K562 (cell line): ENCODE measurements around the gene RIMS3. TPM values are rescaled to one million over a fixed set of nuclear protein-coding genes. Genes with fewer than 3 reads are reported as not detected.
A peak's percentile ranks its signal among the peaks of the same experiment; 100 is the strongest.

ENCODE experiments used
- ATAC-seq: fragments of 200-7000 bp; cut with Tn5 transposase; 3 replicates; pipeline ENCODE4 v1.9.1; 2020; ENCODE audit warnings: moderate library complexity
- BruUV-seq: library from RNA; stranded (reverse); fragments of 400-500 nt; replicated peaks from 2 replicates; lab custom pipeline; 2021; lab: Mats Ljungman, UMichigan
- CTCF ChIA-PET: fragments of 300-600 bp; formaldehyde crosslinking; extraction: SDS; loops from one replicate; lab custom pipeline; 2021; ENCODE audit warnings: low intra/inter-chr PET ratio; lab: Yijun Ruan, JAX
- POLR2A ChIA-PET: fragments of 300-600, 350-650 bp; sonication (Branson Sonifier 250); formaldehyde crosslinking; extraction: SDS; loops from one replicate; lab custom pipeline; 2021; ENCODE audit warnings: antibody characterized with exemption, inconsistent platforms; lab: Yijun Ruan, JAX
- DNase-seq, 4 experiments: peaks; one replicate each; pipeline versions ENCODE4 v3.0.0 to v3.0.0-alpha.2; 2011 to 2018; ENCODE audit warnings: low spot score in 3 of 4, mixed read lengths in 3 of 4; ENCODE audit errors: extremely low read depth in 1 of 4
- FAIRE-seq: peaks from 2 replicates; lab custom pipeline; 2011; peaks lifted over from hg19 to GRCh38; lab: Jason Lieb, UNC
- H2AFZ ChIP-seq: 2 replicates; pipeline ENCODE4 v1.6.0; 2011; ENCODE audit warnings: low read depth, low read length, control low read depth, inconsistent platforms
- H3K27ac ChIP-seq: fragments of 200-600 bp; 3 replicates; pipeline ENCODE4 v1.8.0; 2011; ENCODE audit warnings: low read depth, mild to moderate bottlenecking, control low read depth, inconsistent platforms, low read length, moderate library complexity, mixed read lengths; ENCODE audit errors: extremely low read depth
- H3K27me3 ChIP-seq, 2 experiments: fragments of 300-600 bp in 1 of 2; 2 replicates in 1 of 2; 3 replicates in 1 of 2; pipeline versions ENCODE4 v1.6.0 to v1.8.0; 2011; ENCODE audit warnings: inconsistent platforms in 2 of 2, low read length in 2 of 2, mild to moderate bottlenecking in 1 of 2, mixed read lengths in 1 of 2, moderate library complexity in 1 of 2; ENCODE audit not compliant: control insufficient read depth in 2 of 2, insufficient read depth in 2 of 2
- H3K36me3 ChIP-seq: fragments of 300-600 bp; 3 replicates; pipeline ENCODE4 v1.8.0; 2011; ENCODE audit warnings: mild to moderate bottlenecking, low read length, inconsistent platforms; ENCODE audit not compliant: control insufficient read depth, insufficient read depth
- H3K4me1 ChIP-seq, 2 experiments: fragments of 200-600 bp in 1 of 2; replicated peaks in 1 of 2; 2 replicates in 1 of 2; 3 replicates in 1 of 2; pipeline versions ENCODE4 v1.5.1 to v1.8.0; 2011; ENCODE audit warnings: inconsistent platforms in 2 of 2, low read length in 2 of 2, mild to moderate bottlenecking in 1 of 2, mixed read lengths in 1 of 2, moderate library complexity in 1 of 2; ENCODE audit not compliant: control insufficient read depth in 2 of 2, insufficient read depth in 2 of 2
- H3K4me2 ChIP-seq: 2 replicates; pipeline ENCODE4 v1.6.1; 2011; ENCODE audit warnings: low read length, control low read depth, inconsistent platforms, mixed read lengths; ENCODE audit not compliant: insufficient read depth
- H3K4me3 ChIP-seq: fragments of 200-600 bp; sonication (generic), shearing (Covaris generic); 2 replicates; pipeline ENCODE4 v1.5.1; 2016; ENCODE audit warnings: control low read depth, inconsistent platforms
- H3K79me2 ChIP-seq: fragments of 200-600 bp; 3 replicates; pipeline ENCODE4 v1.8.0; 2011; ENCODE audit warnings: low read length, inconsistent platforms; ENCODE audit not compliant: control insufficient read depth, insufficient read depth
- H3K9ac ChIP-seq, 2 experiments: 2 replicates each; pipeline versions ENCODE4 v1.6.0 to v1.6.1; 2011; ENCODE audit warnings: low read depth in 2 of 2, low read length in 2 of 2, control low read depth in 1 of 2, inconsistent platforms in 1 of 2, mild to moderate bottlenecking in 1 of 2, mixed read lengths in 1 of 2; ENCODE audit not compliant: insufficient read depth in 1 of 2
- H3K9me1 ChIP-seq: one replicate; pipeline ENCODE4 v1.6.0; 2011; ENCODE audit warnings: inconsistent platforms, mild to moderate bottlenecking, low read length, moderate library complexity; ENCODE audit not compliant: control insufficient read depth, insufficient read depth
- H3K9me3 ChIP-seq: replicated peaks from 2 replicates; pipeline ENCODE4 v1.5.1; 2011; ENCODE audit warnings: low read depth, low read length, inconsistent platforms; ENCODE audit not compliant: control insufficient read depth, insufficient read depth
- H4K20me1 ChIP-seq: replicated peaks from 2 replicates; pipeline ENCODE4 v1.6.1; 2011; ENCODE audit warnings: low read length, inconsistent platforms, mixed read lengths; ENCODE audit not compliant: control insufficient read depth, insufficient read depth
- ESRRA ChIP-seq: fragments of 450-650 bp; IDR thresholded peaks from 2 replicates; pipeline ENCODE4 v1.6.1; 2014; ENCODE audit warnings: low read depth, mild to moderate bottlenecking, moderate library complexity, borderline replicate concordance
- HDAC3 ChIP-seq: fragments of 450-650 bp; IDR thresholded peaks from 2 replicates; pipeline ENCODE4 v1.6.1; 2018; ENCODE audit warnings: borderline replicate concordance, mild to moderate bottlenecking, moderate library complexity; ENCODE audit not compliant: partially characterized antibody
- HNRNPLL ChIP-seq: fragments of 200-400 bp; formaldehyde crosslinking; IDR thresholded peaks from 2 replicates; pipeline ENCODE4 v1.6.1; 2017; ENCODE audit warnings: low read length, low read depth, mild to moderate bottlenecking; ENCODE audit not compliant: poor library complexity, severe bottlenecking
- MITF ChIP-seq: IDR thresholded peaks from 2 replicates; pipeline ENCODE4 v1.6.1; 2014; ENCODE audit warnings: antibody characterized with exemption
- NFRKB ChIP-seq: fragments of 450-650 bp; IDR thresholded peaks from 2 replicates; pipeline ENCODE4 v1.6.1; 2016; ENCODE audit warnings: low read depth
- STAT5A ChIP-seq: IDR thresholded peaks from 2 replicates; pipeline ENCODE4 v1.6.1; 2012; ENCODE audit warnings: low read length, inconsistent platforms, borderline replicate concordance
- TBL1XR1 ChIP-seq, 2 experiments: IDR thresholded peaks; 2 replicates each; pipeline ENCODE4 v1.6.1; 2012; ENCODE audit warnings: improper control_type of control experiment in 2 of 2, low read length in 2 of 2, mild to moderate bottlenecking in 1 of 2
- ZFX ChIP-seq: sonication (generic); formaldehyde crosslinking; IDR thresholded peaks from 2 replicates; pipeline ENCODE4 v1.8.0; 2022; ENCODE audit warnings: mild to moderate bottlenecking, missing genetic modification reagents, moderate library complexity
- ZNF165 ChIP-seq: fragments of 250-450 bp; sonication (Bioruptor Pico); IDR thresholded peaks from 2 replicates; pipeline ENCODE4 v1.4.0; 2020; ENCODE audit warnings: borderline replicate concordance
- ZNF717 ChIP-seq: fragments of 250-450 bp; sonication (Bioruptor Pico); IDR thresholded peaks from 2 replicates; pipeline ENCODE4 v1.5.0; 2021
- WGBS: fragments of 100-300 bp; shearing (Covaris generic); methylation state at CpG from one replicate; pipeline ENCODE4 v1.1.6; 2016; ENCODE audit warnings: low coverage, mixed read lengths; ENCODE audit not compliant: insufficient coverage; ENCODE audit errors: missing lambda C conversion rate; 5-methylcytosine and 5-hydroxymethylcytosine counted together
- in situ Hi-C: fragments of 300-500 bp; cut with MboI; formaldehyde crosslinking; loops from 4 replicates; pipeline ENCODE4 v1.15.0; 2018; ENCODE audit warnings: inconsistent platforms, mixed read lengths
- intact Hi-C: fragments of 100-400 bp; cut with micrococcal nuclease; formaldehyde crosslinking; loops from 2 replicates; pipeline ENCODE4 v1.14.2; 2022
- polyA plus RNA-seq, 8 experiments: library from polyadenylated mRNA; depleted of rRNA in 4 of 8; stranded (reverse) in 5 of 8; unstranded in 3 of 8; fragments of >200 nt; fragmentation: Nextera tagmentation in 2 of 8; fragmentation: Illumina TruSeq in 1 of 8; extraction: Ambion mirVana in 2 of 8; extraction: Trizol in 1 of 8; gene quantifications; 2 replicates each; pipeline versions ENCODE4 v1.2.1 to v1.2.3, GENCODE V29; 2011 to 2014; ENCODE audit warnings: inconsistent platforms in 1 of 8, missing spikeins in 1 of 8
- total RNA-seq, 7 experiments: library from RNA; depleted of rRNA in 6 of 7; stranded (reverse); fragments of >200 nt in 6 of 7; fragmentation: Illumina TruSeq in 2 of 7; extraction: Trizol in 2 of 7; gene quantifications; 2 replicates each; pipeline versions ENCODE4 v1.2.1 to v1.2.3, GENCODE V29; 2011 to 2021; ENCODE audit warnings: low replicate concordance in 1 of 7
- TF ChIP-seq, protein P1 (sequence below): fragments of 450-650 bp; IDR thresholded peaks from 2 replicates; pipeline ENCODE4 v1.6.1; 2016; ENCODE audit warnings: low read depth, mild to moderate bottlenecking, moderate library complexity
- TF ChIP-seq, protein P2 (sequence below), 2 experiments: fragments of 450-650 bp; IDR thresholded peaks; 2 replicates each; pipeline ENCODE4 v1.6.1; 2016

RIMS3 gene
- total and polyA plus RNA-seq, 9 of the 15 experiments (the other 6 are each of a cell fraction or from before 2014, with no cell fraction given): 0.06 to 1.2 (median 0.59) TPM

DNA sequence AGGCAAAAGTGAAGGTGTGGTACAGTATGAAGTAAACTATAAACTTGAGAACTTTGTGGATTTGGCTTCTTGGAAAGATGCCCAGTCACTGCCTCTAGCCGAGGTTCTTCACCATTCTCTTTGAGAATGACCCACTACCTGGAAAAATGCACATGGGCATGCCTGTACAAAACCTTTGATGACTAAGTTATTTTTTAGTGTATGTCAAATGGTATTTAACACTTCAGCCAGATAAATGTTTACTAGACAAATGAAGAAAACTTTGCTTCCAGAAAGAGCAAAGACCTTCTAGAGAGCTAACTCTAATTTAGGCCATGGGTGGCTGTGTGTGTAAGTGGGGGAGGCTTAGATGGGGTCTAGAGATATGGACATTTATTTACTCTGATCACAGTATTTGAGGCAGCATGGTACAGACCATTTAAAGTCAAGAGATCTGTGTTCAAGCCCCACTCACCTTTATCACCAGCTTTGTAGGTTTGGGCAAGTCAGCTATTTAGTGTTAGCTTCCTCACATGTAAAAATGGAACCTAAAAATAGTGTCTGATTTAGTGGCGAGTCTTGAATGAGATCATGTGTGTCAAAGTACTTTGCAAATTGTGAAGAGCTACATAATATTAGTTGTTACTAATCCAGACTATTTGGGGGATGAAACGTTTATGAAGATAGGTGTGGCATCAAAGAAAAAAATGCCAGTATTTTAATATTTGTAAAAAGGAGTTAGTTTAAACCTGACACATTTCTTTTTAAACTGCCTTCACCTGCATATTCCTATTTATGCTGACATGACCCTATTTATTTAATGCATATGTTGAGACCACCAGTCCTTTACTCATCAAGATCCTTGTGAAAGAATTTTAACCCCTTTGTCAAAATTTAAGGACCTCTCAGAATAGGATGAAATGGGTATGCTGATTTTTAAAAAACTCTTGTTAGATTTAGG lies 46.3 kb upstream of the RIMS3 start (continued):
- TF ChIP-seq ZNF165 (no peak), MITF (no peak)
- TF ChIP-seq, all 486 proteins: peak for 50

DNA sequence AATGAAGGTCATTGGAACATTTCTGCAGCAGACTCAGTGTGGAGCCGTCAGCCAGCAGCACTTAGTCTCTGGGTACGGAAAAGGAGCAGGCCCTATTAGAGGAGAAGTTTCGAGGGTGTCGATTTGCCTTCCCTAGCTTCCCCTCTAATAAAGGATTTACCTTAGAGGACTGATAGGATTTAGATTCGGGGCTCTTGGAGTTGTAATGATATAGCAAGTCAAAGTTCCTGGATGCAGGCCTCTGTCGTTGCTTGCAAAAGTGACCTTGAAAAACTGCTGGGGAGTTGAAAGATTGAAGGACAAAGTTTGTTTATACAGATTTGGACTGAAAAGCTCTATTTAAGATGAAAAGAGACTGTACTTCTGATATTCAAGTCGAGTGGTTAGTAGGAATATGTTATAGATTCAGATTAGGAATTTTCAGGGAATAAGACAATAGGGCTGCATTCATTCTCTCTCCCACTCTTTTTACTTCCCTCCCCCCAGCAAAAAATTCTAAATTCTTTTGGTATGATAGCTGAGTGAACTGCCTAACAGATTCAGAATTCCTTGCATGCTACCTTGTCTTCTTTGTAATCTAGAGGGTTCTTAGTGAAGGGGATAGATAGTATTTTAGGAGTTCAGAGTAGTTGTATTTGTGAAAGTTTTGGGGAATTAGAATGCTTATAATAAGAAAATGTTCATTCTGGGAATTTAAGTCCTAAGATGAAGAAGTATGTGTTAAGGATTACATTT lies 45.3 kb upstream of the RIMS3 start:
- no peaks in the 10 kb centered on the region for H3K9me1 ChIP-seq
- H3K9me3 ChIP-seq: no peaks in the 10 kb centered on the region
- intact Hi-C loops (no loop called here), in situ Hi-C loops (no loop called here)
- H3K27me3 ChIP-seq: no peaks in the 10 kb centered on the region
- peak in 1 of 4 experiments; percentile 48 for DNase-seq
- peak overlapping the region; percentile 87 for H3K4me2 ChIP-seq
- peaks cover 15% of the 10 kb centered on the region for H3K36me3 ChIP-seq
- peak overlapping the region; percentile 80 to 81; a peak in 3 of 4 replicates for H3K9ac ChIP-seq
- no peaks in the 10 kb centered on the region for H4K20me1 ChIP-seq
- CTCF ChIA-PET: no interaction called here
- peak; percentile 42 for ATAC-seq
- H3K4me1 ChIP-seq: peaks cover 0 to 29% of the 10 kb centered on the region in 2 experiments; a peak in 3 of 5 replicates
- no peak for FAIRE-seq
- POLR2A ChIA-PET: interaction anchor here (1.2 to 14.0 kb wide), 6 partner anchors 9 to 84 kb away, joined by 3 to 212 read pairs (median 11); partner anchors contain the start of gene NFYC
- H2AFZ ChIP-seq: 0 out of 2 replicates have a peak overlapping the region, but pooled peaks have one; percentile 5
- peaks cover 88% of the 10 kb centered on the region for H3K79me2 ChIP-seq
- BruUV-seq: no TSS peak
- H3K27ac ChIP-seq: peak overlapping the region; percentile 90
- H3K4me3 ChIP-seq: peak overlapping the region; percentile 49
- WGBS: 3% methylated on average over 7 of the region's 7 CpGs
- peak; percentile 50 for TF ChIP-seq HNRNPLL
- TF ChIP-seq TBL1XR1 (IDR thresholded peaks at IDR 0.05; ENCODE audit: low read length in 2 of 2): peak in 1 of 2 experiments; percentile 43; a peak in 1 of 4 replicates
- TF ChIP-seq, protein P1, sequence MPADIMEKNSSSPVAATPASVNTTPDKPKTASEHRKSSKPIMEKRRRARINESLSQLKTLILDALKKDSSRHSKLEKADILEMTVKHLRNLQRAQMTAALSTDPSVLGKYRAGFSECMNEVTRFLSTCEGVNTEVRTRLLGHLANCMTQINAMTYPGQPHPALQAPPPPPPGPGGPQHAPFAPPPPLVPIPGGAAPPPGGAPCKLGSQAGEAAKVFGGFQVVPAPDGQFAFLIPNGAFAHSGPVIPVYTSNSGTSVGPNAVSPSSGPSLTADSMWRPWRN: 0 out of 2 replicates have a peak, but pooled peaks have one; percentile 17
- TF ChIP-seq STAT5A: no peak
- TF ChIP-seq ESRRA: peak; percentile 92
- 0 out of 2 replicates have a peak, but pooled peaks have one; percentile 29 for TF ChIP-seq ZFX
- TF ChIP-seq, protein P2, sequence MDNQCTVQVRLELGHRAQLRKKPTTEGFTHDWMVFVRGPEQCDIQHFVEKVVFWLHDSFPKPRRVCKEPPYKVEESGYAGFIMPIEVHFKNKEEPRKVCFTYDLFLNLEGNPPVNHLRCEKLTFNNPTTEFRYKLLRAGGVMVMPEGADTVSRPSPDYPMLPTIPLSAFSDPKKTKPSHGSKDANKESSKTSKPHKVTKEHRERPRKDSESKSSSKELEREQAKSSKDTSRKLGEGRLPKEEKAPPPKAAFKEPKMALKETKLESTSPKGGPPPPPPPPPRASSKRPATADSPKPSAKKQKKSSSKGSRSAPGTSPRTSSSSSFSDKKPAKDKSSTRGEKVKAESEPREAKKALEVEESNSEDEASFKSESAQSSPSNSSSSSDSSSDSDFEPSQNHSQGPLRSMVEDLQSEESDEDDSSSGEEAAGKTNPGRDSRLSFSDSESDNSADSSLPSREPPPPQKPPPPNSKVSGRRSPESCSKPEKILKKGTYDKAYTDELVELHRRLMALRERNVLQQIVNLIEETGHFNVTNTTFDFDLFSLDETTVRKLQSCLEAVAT (IDR thresholded peaks at IDR 0.05): peak in 1 of 2 experiments; percentile 45; a peak in 1 of 4 replicates
- peak; percentile 27 for TF ChIP-seq HDAC3
- 0 out of 2 replicates have a peak, but pooled peaks have one; percentile 30 for TF ChIP-seq NFRKB
- no peak for TF ChIP-seq ZNF717 (CRISPR knock-in tag)
